ENCODE data around the gene RIBC1. TPM values are rescaled to one million over a fixed set of nuclear protein-coding genes. Genes with fewer than 3 reads are reported as not detected.
A peak's percentile ranks its signal among the peaks of the same experiment; 100 is the strongest.
"Not testable (repeated sequence)": the region's sequence is repeated elsewhere in the genome, so short reads cannot be mapped to it uniquely, and the experiment has no call there.

Gene RIBC1
- polyA plus RNA-seq = under 1 TPM in 2 of 3 donors, not detected in 1; 0.43 to 0.95 TPM

DNA sequence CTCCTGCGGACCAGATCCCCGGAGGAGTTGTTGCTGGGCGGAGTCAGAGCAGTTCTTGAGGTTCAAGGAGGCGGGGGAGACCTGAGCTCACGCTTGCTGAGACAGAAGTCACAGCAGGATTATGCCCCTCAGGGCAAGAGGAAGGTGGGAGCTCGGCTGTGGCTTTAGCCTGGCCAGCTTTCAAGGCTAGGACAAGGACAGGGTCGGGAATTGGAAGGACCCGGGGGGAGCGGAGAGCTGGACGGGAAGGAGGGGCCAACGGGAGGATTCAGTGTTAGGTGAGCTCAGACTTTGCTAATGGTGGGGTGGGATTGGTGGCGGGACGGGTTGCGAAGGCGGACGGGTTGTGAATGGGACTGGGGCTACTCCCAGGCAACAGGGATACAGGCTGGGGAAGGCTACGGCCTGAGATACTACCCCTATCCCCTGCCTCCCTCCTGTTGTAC lies at the start of gene RIBC1:
TSS of gene RIBC1 (plus strand) at position 13 of the 446 bp plus-strand sequence. CDS start 3,404 bp downstream, outside the sequence.
- WGBS, 3 donors = 4 to 12% (median 10%) methylated on average over 12 to 17 of the region's 17 CpGs
- peak within 1 kb of the TSS; percentile 80 for H3K27ac ChIP-seq (ENCODE audit: low read depth, low read length)

DNA sequence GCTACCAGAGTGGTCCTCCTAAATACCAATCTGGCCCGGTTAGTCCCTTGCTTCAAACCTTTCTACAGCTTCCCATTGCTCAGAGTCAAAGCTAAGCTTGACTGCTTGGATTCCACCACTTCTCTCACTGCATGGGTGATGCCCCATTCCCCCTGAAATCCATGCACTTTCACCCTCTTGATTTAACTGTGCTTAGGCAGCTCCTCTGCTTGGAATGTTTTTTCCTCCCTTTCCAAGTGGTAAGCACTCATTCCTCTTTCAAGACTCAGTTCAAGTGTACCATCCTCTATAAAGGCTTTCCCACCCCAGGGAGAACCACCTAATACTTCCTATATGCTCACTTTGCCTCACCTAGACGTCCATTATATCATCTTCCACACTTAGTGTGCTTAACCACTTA lies 49.4 kb upstream of the RIBC1 start:
- no peak overlapping the region for H3K27ac ChIP-seq (ENCODE audit: low read depth, low read length)
- 61 to 80% (median 73%) methylated on average over 2 of the region's 2 CpGs for WGBS, 3 donors

- no peak overlapping the region for H3K27ac ChIP-seq (ENCODE audit: low read depth, low read length)
- WGBS, 3 donors = 72 to 92% (median 78%) methylated on average over 7 of the region's 7 CpGs
Measured at GRCh38 chrX:53374222-53374820, 48.4 kb upstream of the RIBC1 start.

DNA sequence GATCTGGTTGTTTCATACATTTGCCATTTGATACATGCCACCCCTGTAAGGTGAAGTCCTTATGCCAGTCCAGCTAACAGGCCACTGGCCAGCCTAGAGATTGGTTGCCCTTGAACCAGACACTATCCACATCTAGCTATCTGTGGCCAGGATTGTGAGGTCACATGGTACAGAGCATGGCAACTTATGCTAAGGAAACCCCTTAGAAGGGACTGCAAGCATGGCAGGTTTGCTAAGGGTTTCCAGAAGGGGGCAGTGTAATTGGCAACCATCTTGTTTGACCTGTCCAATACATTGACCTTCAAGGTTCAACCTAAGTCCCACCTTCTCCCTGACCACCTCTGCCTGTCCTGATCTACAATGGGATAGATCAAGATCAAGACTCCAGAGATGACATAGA lies 47.8 kb upstream of the RIBC1 start:
- no peak overlapping the region for H3K27ac ChIP-seq (ENCODE audit: low read depth, low read length)

DNA sequence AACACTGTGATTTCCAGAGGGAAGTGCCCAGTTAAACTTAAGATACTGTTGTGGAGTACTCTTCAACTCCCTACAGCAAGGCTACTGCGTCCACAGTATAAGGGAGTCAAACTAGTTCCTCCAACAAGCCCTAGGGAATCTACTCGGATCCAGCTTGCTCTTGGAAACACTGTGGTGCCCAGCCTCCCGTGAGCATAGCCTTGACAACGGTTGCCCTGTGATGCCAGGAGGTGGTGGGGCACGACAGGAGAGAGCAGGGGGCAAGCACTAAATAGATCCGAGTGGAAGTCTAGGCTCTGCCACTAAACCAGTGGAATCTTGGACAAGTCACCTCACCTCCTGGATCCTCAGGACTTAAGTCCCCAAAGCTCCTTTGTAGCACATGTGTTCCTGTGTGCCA lies 45.8 kb upstream of the RIBC1 start:
- no peak overlapping the region for H3K27ac ChIP-seq (ENCODE audit: low read depth, low read length)
- WGBS, 3 donors = 82 to 88% (median 84%) methylated on average over 6 of the region's 6 CpGs

DNA sequence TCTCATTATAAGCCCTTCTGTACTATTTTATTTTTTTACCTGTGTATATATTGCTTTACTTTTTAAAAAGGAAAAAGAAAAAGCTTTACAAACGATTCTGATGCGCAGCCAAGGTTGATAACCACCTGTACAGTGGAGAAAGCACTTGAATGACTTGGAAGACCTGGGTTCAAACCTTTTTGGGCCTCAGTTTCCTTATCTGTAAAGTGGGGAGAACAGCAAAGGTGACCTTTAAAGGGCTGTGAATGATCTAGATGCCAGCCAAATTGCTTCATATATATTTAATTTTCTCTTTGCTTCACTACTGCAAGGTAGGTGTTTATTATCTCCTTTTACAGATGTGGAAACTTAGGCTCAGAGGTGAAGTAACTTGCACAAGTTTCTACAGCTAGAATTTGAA lies 45.2 kb upstream of the RIBC1 start:
- 87 to 93% (median 90%) methylated on average over 2 of the region's 2 CpGs for WGBS, 3 donors
- no peak overlapping the region for H3K27ac ChIP-seq (ENCODE audit: low read depth, low read length)

GRCh38 chrX:53379008-53379710 lies 43.5 kb upstream of the RIBC1 start:
- no peak overlapping the region for H3K27ac ChIP-seq (ENCODE audit: low read depth, low read length)
- 95 to 100% (median 98%) methylated on average over 3 of the region's 3 CpGs for WGBS, 3 donors

DNA sequence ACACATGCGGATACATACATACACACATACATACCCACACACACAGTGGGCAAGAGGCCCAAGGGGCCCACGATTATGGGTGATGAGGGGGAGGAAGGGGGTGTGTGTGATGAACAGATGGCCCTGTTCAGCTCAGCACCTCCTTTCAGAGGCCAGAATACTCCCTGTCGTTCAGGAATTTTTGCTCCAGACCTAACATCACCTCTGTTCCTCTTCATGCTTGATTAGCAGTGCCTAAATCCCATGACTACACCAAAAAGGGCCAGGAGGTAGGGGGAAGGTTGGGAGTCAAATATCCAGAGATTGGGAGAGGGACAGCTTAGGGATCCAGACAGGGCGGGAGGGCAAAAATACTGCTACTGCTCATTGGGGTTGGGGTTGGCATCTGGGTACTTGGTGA lies 42.9 kb upstream of the RIBC1 start:
- no peak overlapping the region for H3K27ac ChIP-seq (ENCODE audit: low read depth, low read length)
- WGBS, 3 donors = 77 to 88% (median 83%) methylated on average over 3 to 4 of the region's 4 CpGs

GRCh38 chrX:53383376-53384076 lies 39.1 kb upstream of the RIBC1 start:
- H3K27ac ChIP-seq (ENCODE audit: low read depth, low read length) = no peak overlapping the region
- WGBS, 3 donors = 85 to 97% (median 91%) methylated on average over 3 to 4 of the region's 4 CpGs

DNA sequence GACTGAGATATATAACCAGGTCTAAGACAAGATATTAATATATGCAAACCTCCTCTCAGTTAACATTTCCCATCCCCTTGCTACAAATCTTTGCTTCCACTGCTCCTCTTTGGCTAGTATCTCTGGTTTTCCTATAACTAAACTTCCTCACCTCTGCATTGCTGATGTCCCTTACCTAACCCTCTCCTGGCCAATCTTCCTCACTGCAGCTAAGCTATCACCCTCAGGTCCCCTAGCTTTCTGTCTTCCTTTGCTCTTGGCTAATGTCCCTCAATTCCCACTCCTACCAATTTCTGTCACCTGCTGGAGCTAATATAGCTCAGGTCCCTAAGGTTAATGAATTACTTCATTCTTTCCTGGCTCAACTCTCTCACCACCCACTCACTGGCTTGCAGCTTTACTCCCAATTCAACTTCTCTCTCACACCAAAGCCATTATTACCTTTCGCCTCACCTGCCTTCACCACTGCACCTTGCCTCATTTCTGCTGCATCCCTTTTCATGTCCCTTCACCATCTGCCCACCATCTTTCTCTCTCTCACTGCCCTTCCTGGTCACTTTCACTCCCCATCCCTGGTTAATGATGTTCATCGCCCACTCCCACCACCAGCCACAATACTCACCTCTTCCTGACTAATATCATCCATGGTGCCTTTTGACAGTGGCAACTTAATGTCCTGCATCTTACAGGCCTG lies 26.9 kb upstream of the RIBC1 start:
- WGBS, 3 donors = 96 to 100% (median 97%) methylated on average over 2 of the region's 2 CpGs

DNA sequence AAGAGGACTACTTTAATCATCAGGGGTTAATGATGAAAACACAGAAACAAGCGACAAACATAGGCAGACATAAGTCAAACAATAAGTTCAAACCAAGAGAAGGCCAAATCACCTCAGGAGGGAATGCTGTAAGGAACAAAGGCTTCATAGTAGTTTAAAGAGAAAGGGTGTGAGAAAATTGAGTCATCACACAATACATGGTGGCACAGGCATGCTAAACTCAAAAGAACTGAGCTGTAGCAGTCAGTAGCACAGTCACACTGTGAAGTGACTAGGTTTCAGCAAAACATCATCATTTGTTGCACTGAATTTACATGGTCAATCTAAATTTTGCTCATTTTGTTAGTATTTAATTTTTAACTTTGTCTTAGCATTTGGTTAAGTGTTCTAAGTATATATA lies 24.5 kb upstream of the RIBC1 start:
- WGBS, 3 donors = 93 to 95% (median 94%) methylated on average over 1 of the region's 1 CpG
- no peak overlapping the region for H3K27ac ChIP-seq (ENCODE audit: low read depth, low read length)

More for the DNA sequence above, 26.9 kb upstream of the RIBC1 start:
- no peak overlapping the region for H3K27ac ChIP-seq (ENCODE audit: low read depth, low read length)

GRCh38 chrX:53403535-53403934 lies 19.1 kb upstream of the RIBC1 start:
- no peak overlapping the region for H3K27ac ChIP-seq (ENCODE audit: low read depth, low read length)
- 90 to 94% (median 94%) methylated on average over 10 of the region's 10 CpGs for WGBS, 3 donors

DNA sequence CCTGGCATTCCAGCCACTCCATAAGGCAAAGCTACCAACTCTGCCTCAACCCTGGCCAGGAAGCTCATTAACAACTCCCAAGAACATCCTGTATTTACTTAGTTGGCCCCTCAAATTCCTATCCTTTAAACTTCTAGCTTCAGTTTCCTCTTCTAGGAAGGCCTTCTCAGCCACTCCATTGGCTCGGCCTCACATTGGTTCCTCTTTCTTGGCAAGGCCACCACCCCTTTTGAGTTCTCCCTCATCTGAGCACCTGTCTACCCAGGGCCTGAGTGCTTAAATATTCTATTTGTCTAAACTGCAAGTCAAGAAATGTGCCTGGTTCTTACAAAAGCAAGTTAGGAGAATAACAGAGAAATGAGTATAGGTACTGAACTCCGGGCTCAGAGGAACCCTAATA lies 10.2 kb upstream of the RIBC1 start:
- no peak overlapping the region for H3K27ac ChIP-seq (ENCODE audit: low read depth, low read length)
- WGBS, 3 donors = 77 to 94% (median 88%) methylated on average over 2 of the region's 2 CpGs

- 86 to 97% (median 96%) methylated on average over 1 to 3 of the region's 3 CpGs for WGBS, 3 donors
- H3K27ac ChIP-seq (ENCODE audit: low read depth, low read length) = not testable (repeated sequence)
Measured at GRCh38 chrX:53420351-53420750, 2.3 kb upstream of the RIBC1 start.

DNA sequence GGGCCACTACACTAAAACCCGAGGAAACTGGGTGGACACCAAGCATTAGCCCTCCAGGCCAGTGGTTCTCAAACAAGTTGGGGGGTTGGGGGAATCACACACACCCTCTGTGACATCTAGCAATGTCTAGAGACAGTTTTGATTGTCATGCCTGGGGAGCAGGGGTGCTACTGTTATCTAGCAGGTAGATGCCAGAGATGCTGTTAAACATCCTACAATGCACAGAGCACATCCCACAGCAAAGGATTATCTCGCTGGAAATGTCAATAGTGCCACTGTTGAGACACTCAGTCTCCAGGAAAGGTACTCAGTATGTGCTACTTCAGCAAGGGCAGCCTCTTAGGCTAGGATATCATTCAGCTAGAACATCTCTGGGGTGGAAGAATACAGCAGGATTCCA lies 1.5 kb upstream of the RIBC1 start:
- no peak overlapping the region for H3K27ac ChIP-seq (ENCODE audit: low read depth, low read length)

GRCh38 chrX:53421772-53422085 lies 944 bp upstream of the RIBC1 start:
- peak overlapping the region; percentile 80 for H3K27ac ChIP-seq (ENCODE audit: low read depth, low read length)
- 0 to 3% (median 0%) methylated on average over 14 to 15 of the region's 15 CpGs for WGBS, 3 donors

More for the DNA sequence above, 1.5 kb upstream of the RIBC1 start:
- 17 to 35% (median 29%) methylated on average over 2 of the region's 2 CpGs for WGBS, 3 donors

DNA sequence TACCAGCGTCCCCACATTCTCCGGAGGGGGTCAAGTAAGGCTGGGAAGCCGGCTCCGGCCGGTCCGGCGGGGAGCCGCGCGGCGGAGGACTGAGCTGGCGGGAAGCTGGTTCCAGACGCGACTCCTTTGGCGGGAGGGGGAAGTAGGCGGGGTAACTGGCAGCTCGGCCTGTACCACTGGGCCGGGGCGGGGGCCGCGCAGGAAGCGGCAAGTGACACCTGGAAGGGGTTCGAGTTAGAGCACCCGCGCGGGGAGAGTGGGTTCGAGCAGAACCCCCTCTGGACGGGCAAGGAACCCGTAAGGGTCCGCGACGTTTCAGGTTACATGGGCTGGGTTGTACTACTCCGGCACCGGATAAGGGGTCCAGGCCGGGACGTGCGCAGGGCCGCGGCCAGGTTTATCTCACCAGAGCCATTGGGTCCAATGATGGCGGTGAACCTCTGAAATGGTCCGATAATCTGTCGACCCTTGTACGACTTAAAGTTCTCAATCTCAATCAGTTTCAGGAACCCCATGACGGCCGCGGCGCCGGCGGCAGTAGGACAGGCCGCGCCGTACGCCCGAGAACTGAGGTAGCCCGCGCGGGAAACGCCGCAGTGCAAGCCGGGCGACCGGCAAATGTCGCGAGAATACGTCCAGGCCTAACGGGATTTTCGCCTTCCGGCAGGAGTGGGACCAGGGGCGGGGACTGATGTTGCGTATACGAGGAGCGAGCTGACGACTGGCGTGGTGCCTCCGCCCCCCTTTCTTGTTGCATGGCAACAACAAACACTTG lies 400 bp upstream of the RIBC1 start, which contains the start of gene SMC1A:
TSS of gene SMC1A (minus strand) at position 569 of the 775 bp plus-strand sequence. CDS start at position 515, 54 bp downstream.
- peak within 1 kb of the TSS; percentile 80 for H3K27ac ChIP-seq (ENCODE audit: low read depth, low read length)
- WGBS, 3 donors = 1 to 3% (median 1%) methylated on average over 52 to 75 of the region's 75 CpGs

GRCh38 chrX:53429755-53430154 lies 7.1 kb downstream of the RIBC1 start:
- no peak overlapping the region for H3K27ac ChIP-seq (ENCODE audit: low read depth, low read length)
- 93 to 97% (median 94%) methylated on average over 8 of the region's 8 CpGs for WGBS, 3 donors
